SH-SY5Y (cell line): Measurements from ENCODE around the gene MAN1A1.

ENCODE experiments used
- GATA2 ChIP-seq: IDR thresholded peaks from 2 replicates; pipeline ENCODE4 v1.6.1; 2011; ENCODE audit warnings: mild to moderate bottlenecking, low read depth, low read length
- GATA3 ChIP-seq: IDR thresholded peaks from 2 replicates; pipeline ENCODE4 v1.6.1; 2011; ENCODE audit warnings: low read depth, mild to moderate bottlenecking, low read length, moderate library complexity

DNA sequence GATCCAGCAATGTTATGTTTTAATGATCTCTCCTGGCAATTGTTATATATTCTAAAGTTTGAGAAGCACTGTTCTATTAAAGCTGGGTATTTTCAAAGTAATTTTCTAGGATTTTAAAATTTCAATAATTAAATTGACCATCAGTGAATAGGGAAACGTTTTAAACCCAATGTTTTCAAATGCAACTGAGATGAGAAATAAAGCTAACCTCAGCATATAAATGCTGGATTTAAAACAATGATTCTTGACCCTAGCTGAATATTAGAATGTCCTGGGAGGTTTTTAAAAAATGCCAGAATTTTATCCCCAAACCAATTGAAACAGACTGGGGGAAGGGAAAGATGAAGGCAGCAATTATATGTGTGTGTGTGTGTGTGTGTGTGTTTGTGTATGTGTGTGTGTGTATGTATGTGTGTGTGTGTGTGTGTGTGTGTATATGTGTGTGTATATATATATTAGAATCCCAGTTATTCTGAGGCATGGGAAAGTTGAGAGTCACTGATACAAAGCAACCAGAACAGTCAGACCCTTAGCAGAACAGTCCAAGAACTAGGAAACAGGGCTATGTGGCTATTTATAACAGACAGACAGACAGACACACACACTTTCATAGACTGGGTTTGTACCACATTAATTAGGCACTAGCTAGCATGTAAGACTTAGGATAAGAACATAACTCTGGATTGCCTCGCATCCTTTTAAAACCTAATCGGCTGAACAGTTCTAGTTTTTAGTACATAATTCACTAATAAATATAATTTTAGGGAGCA lies 107.8 kb downstream of the MAN1A1 start:
- TF ChIP-seq GATA2 (no peak), GATA3 (no peak)
